ENCODE measurements around the gene PRDM9. TPM values are rescaled to one million over a fixed set of nuclear protein-coding genes. Genes with fewer than 3 reads are reported as not detected.
"Not testable (repeated sequence)": the region's sequence is repeated elsewhere in the genome, so short reads cannot be mapped to it uniquely, and the experiment has no call there.

PRDM9 gene
- total and polyA plus RNA-seq, 2 donors (not counting 3 experiments of a cell fraction or from before 2014, with no cell fraction given) = not detected

- FAIRE-seq = no peak
- Histone ChIP-seq H3K79me2 (ENCODE audit: control insufficient read depth, insufficient read depth, low read length) (no peaks in the 10 kb centered on the region), H3K4me1 (ENCODE audit: control insufficient read depth, extremely low read depth, insufficient read depth, low read length) (no peaks in the 10 kb centered on the region), H3K4me2 (ENCODE audit: insufficient read depth, low read length) (no peak overlapping the region), H3K9ac (replicated peaks; ENCODE audit: extremely low read depth, insufficient read depth, low read length) (no peak overlapping the region), H3K27me3 (ENCODE audit: control insufficient read depth in 2 of 2, insufficient read depth in 2 of 2, low read length in 2 of 2) (no peaks in the 10 kb centered on the region), H3K9me3 (replicated peaks; ENCODE audit: control insufficient read depth, insufficient read depth, low read length) (peaks cover 3% of the 10 kb centered on the region), H3K27ac (ENCODE audit: insufficient read depth, low read depth, low read length) (no peak overlapping the region), H2AFZ (ENCODE audit: low read depth, low read length) (no peak overlapping the region), H3K4me3 (replicated peaks in 1 of 3; ENCODE audit: insufficient read depth in 1 of 3, low read depth in 1 of 3, low read length in 3 of 3) (no peak overlapping the region), H3K9me1 (replicated peaks; ENCODE audit: control insufficient read depth, extremely low read depth, insufficient read depth, low read length) (no peaks in the 10 kb centered on the region), H4K20me1 (replicated peaks; ENCODE audit: control insufficient read depth, extremely low read depth, insufficient read depth, low read length) (no peaks in the 10 kb centered on the region), H3K36me3 (ENCODE audit: control insufficient read depth in 2 of 2, extremely low read depth in 1 of 2, insufficient read depth in 2 of 2, low read length in 2 of 2) (no peaks in the 10 kb centered on the region)
- ChIA-PET POLR2A (no interaction called here), CTCF (no interaction called here)
- no peak for DNase-seq (ENCODE audit: low read depth, low spot score)
- intact Hi-C loops (cut with micrococcal nuclease) (no loop called here), dilution Hi-C loops (cut with MboI; ENCODE audit: extremely low pct_ligation_motif_present, low sequenced_read_pairs) (no loop called here)
- no peak for TF ChIP-seq POLR2AphosphoS5 (IDR thresholded peaks at IDR 0.05; ENCODE audit: insufficient read depth, low read depth, low read length)
- no peak for TF ChIP-seq EZH2 (IDR thresholded peaks at IDR 0.05; ENCODE audit: borderline replicate concordance, low read depth, low read length, severe bottlenecking)
- no peak for TF ChIP-seq JUN (IDR thresholded peaks at IDR 0.05; ENCODE audit: borderline replicate concordance, insufficient read depth, insufficient read length, low read depth)
- TF ChIP-seq GATA2 (IDR thresholded peaks at IDR 0.05; ENCODE audit: insufficient read depth, insufficient read length, low read depth, low read length) = no peak
- no peak for TF ChIP-seq MAX (IDR thresholded peaks at IDR 0.05; ENCODE audit: insufficient read depth, insufficient read length)
- no peak for TF ChIP-seq CTCF (IDR thresholded peaks at IDR 0.05; ENCODE audit: extremely low read depth in 1 of 2, insufficient read depth in 1 of 2, low read depth in 1 of 2, low read length in 2 of 2)
- no peak for TF ChIP-seq FOS (IDR thresholded peaks at IDR 0.05; ENCODE audit: borderline replicate concordance, insufficient read depth, low read length)
- TF ChIP-seq MYC (IDR thresholded peaks at IDR 0.05; ENCODE audit: low read depth, low read length) = no peak
- TF ChIP-seq POLR2A (IDR thresholded peaks at IDR 0.05; ENCODE audit: low read depth, low read length) = no peak
- no TSS peak for BruUV-seq (replicated peaks)
Measured at GRCh38 chr5:23484096-23484495, 23.3 kb upstream of the PRDM9 start.

- H2AFZ ChIP-seq (ENCODE audit: low read depth, low read length); POLR2A ChIA-PET; FAIRE-seq: not testable (repeated sequence)
Measured at GRCh38 chr5:23486227-23486626, 21.2 kb upstream of the PRDM9 start.

More at GRCh38 chr5:23486227-23486626, 21.2 kb upstream of the PRDM9 start:
- H3K27ac ChIP-seq (ENCODE audit: insufficient read depth, low read depth, low read length); intact Hi-C loops (cut with micrococcal nuclease); H3K4me1 ChIP-seq (ENCODE audit: control insufficient read depth, extremely low read depth, insufficient read depth, low read length); H3K9ac ChIP-seq (replicated peaks; ENCODE audit: extremely low read depth, insufficient read depth, low read length); H3K79me2 ChIP-seq (ENCODE audit: control insufficient read depth, insufficient read depth, low read length); CTCF ChIA-PET; H4K20me1 ChIP-seq (replicated peaks; ENCODE audit: control insufficient read depth, extremely low read depth, insufficient read depth, low read length); BruUV-seq (replicated peaks); H3K9me3 ChIP-seq (replicated peaks; ENCODE audit: control insufficient read depth, insufficient read depth, low read length); H3K36me3 ChIP-seq (ENCODE audit: control insufficient read depth in 2 of 2, extremely low read depth in 1 of 2, insufficient read depth in 2 of 2, low read length in 2 of 2); H3K4me3 ChIP-seq (replicated peaks in 1 of 3; ENCODE audit: insufficient read depth in 1 of 3, low read depth in 1 of 3, low read length in 3 of 3); H3K27me3 ChIP-seq (ENCODE audit: control insufficient read depth in 2 of 2, insufficient read depth in 2 of 2, low read length in 2 of 2); H3K4me2 ChIP-seq (ENCODE audit: insufficient read depth, low read length); dilution Hi-C loops (cut with MboI; ENCODE audit: extremely low pct_ligation_motif_present, low sequenced_read_pairs); DNase-seq (ENCODE audit: low read depth, low spot score); H3K9me1 ChIP-seq (replicated peaks; ENCODE audit: control insufficient read depth, extremely low read depth, insufficient read depth, low read length): not testable (repeated sequence)
